ENCODE results near the gene WFDC13. TPM values are rescaled to one million over a fixed set of nuclear protein-coding genes. Genes with fewer than 3 reads are reported as not detected.

WFDC13 gene
- total RNA-seq, 1 experiment from 2014 or later = not detected

DNA sequence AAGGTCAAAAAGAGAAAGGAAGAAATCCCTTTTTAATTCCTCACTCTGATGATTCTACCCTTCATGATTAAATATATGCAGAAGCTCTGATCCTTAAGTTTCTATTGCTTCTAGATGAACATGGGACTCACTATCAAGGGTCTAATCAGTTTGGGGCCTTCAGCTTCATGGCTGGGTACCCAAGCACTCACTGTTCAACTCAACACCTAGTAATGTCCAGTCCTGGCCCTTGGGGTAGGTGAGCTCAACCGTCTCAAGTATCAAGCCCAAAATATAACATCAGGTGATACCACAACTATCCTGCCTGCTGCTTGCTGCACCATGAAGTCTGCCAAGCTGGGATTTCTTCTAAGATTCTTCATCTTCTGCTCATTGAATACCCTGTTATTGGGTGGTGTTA, 20.2 kb downstream of the WFDC13 start, which contains the start of gene SPINT4:
TSS of gene SPINT4 (plus strand) at position 301 of the 400 bp plus-strand sequence. CDS start at position 322, 21 bp downstream.
- Histone ChIP-seq H3K4me1 (ENCODE audit: insufficient read depth, low read length) (no peaks in the 10 kb centered on the region), H4K20me1 (ENCODE audit: low read length) (no peaks in the 10 kb centered on the region), H3K9me2 (replicated peaks; ENCODE audit: low read length) (no peaks in the 10 kb centered on the region), H3K9me3 (ENCODE audit: low read length) (no peaks in the 10 kb centered on the region), H3K9ac (ENCODE audit: low read length) (no peak within 1 kb of the TSS), H2AFZ (ENCODE audit: low read length) (no peak within 1 kb of the TSS), H3K27me3 (ENCODE audit: low read length) (peaks cover 41% of the 10 kb centered on the region), H3K36me3 (ENCODE audit: low read depth, low read length) (no peaks in the 10 kb centered on the region), H3K27ac (ENCODE audit: low read length) (no peak within 1 kb of the TSS), H3F3A (ENCODE audit: low read length, unreplicated experiment) (no peaks in the 10 kb centered on the region), H3K4me3 (ENCODE audit: low read length) (no peak within 1 kb of the TSS), H3K4me2 (ENCODE audit: low read length) (no peak within 1 kb of the TSS), H3K79me2 (ENCODE audit: low read length) (no peaks in the 10 kb centered on the region)
- DNase-seq (no peak), ATAC-seq (no peak)
- intact Hi-C loops (cut with micrococcal nuclease) = no loop called here
- ChIA-PET POLR2A (ENCODE audit: unreplicated experiment) (no interaction called here), CTCF (no interaction called here)
- no TSS peak for BruUV-seq (replicated peaks)
- no peak for TF ChIP-seq CTCF (conservative IDR thresholded peaks at IDR 0.05; ENCODE audit: low read depth, low read length)
- no peak for TF ChIP-seq EZH2 (IDR thresholded peaks at IDR 0.05; ENCODE audit: low read length, unreplicated experiment)
- no peak for TF ChIP-seq EZH2phosphoT487 (IDR thresholded peaks at IDR 0.05; ENCODE audit: borderline replicate concordance, low read length)

DNA sequence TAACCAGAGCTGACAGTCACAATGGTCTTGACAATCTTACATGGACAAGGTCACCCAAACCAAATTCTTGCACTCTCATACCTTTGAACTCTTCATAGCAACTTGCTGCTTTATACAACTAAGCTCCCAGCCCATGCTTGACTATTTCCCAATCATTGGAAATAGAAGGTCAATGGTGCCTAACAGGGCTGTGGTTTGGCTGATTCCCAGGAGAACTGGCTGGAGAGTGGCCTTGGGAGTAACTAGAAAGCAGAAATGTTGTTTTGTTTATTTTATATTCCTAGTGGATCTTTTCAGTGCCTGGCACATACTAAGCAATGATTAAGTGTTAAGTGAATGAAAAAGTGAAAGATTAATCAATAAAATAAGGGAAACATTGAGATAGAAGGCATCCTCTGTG, 23.3 kb downstream of the WFDC13 start:
- H3K36me3 ChIP-seq (ENCODE audit: low read depth, low read length) = no peaks in the 10 kb centered on the region
- H3K9me3 ChIP-seq (ENCODE audit: low read length) = no peaks in the 10 kb centered on the region
- H3K27ac ChIP-seq (ENCODE audit: low read length) = no peak overlapping the region
- intact Hi-C loops (cut with micrococcal nuclease) = no loop called here
- no peak for DNase-seq
- no peaks in the 10 kb centered on the region for H3K4me1 ChIP-seq (ENCODE audit: insufficient read depth, low read length)
- H3K4me3 ChIP-seq (ENCODE audit: low read length) = no peak overlapping the region
- H3F3A ChIP-seq (ENCODE audit: low read length, unreplicated experiment) = no peaks in the 10 kb centered on the region
- no peak overlapping the region for H2AFZ ChIP-seq (ENCODE audit: low read length)
- no peaks in the 10 kb centered on the region for H4K20me1 ChIP-seq (ENCODE audit: low read length)
- H3K9me2 ChIP-seq (replicated peaks; ENCODE audit: low read length) = no peaks in the 10 kb centered on the region
- TF ChIP-seq CTCF (conservative IDR thresholded peaks at IDR 0.05; ENCODE audit: low read depth, low read length) (no peak), EZH2phosphoT487 (IDR thresholded peaks at IDR 0.05; ENCODE audit: borderline replicate concordance, low read length) (no peak), EZH2 (IDR thresholded peaks at IDR 0.05; ENCODE audit: low read length, unreplicated experiment) (no peak)
- no peaks in the 10 kb centered on the region for H3K79me2 ChIP-seq (ENCODE audit: low read length)
- no TSS peak for BruUV-seq (replicated peaks)
- ChIA-PET POLR2A (ENCODE audit: unreplicated experiment) (no interaction called here), CTCF (no interaction called here)
- peaks cover 48% of the 10 kb centered on the region for H3K27me3 ChIP-seq (ENCODE audit: low read length)
- no peak overlapping the region for H3K4me2 ChIP-seq (ENCODE audit: low read length)
- H3K9ac ChIP-seq (ENCODE audit: low read length) = no peak overlapping the region
- no peak for ATAC-seq

- ATAC-seq = no peak
- Histone ChIP-seq H2AFZ (ENCODE audit: low read length) (no peak overlapping the region), H3K9me2 (replicated peaks; ENCODE audit: low read length) (no peaks in the 10 kb centered on the region), H3K9ac (ENCODE audit: low read length) (no peak overlapping the region), H3K4me3 (ENCODE audit: low read length) (no peak overlapping the region), H3K4me2 (ENCODE audit: low read length) (no peak overlapping the region), H3K9me3 (ENCODE audit: low read length) (peaks cover 5% of the 10 kb centered on the region; the same call in 1 of the 2 replicates), H3K4me1 (ENCODE audit: insufficient read depth, low read length) (no peaks in the 10 kb centered on the region), H3K79me2 (ENCODE audit: low read length) (no peaks in the 10 kb centered on the region), H4K20me1 (ENCODE audit: low read length) (no peaks in the 10 kb centered on the region), H3K27me3 (ENCODE audit: low read length) (peaks cover 47% of the 10 kb centered on the region), H3K36me3 (ENCODE audit: low read depth, low read length) (no peaks in the 10 kb centered on the region), H3K27ac (ENCODE audit: low read length) (no peak overlapping the region), H3F3A (ENCODE audit: low read length, unreplicated experiment) (no peaks in the 10 kb centered on the region)
- DNase-seq = no peak
- BruUV-seq (replicated peaks) = no TSS peak
- intact Hi-C loops (cut with micrococcal nuclease) = no loop called here
- CTCF ChIA-PET = no interaction called here
- POLR2A ChIA-PET (ENCODE audit: unreplicated experiment) = no interaction called here
- TF ChIP-seq EZH2 (IDR thresholded peaks at IDR 0.05; ENCODE audit: low read length, unreplicated experiment) = no peak
- TF ChIP-seq CTCF (conservative IDR thresholded peaks at IDR 0.05; ENCODE audit: low read depth, low read length) = no peak
- no peak for TF ChIP-seq EZH2phosphoT487 (IDR thresholded peaks at IDR 0.05; ENCODE audit: borderline replicate concordance, low read length)
These were observed 25.2 kb downstream of the WFDC13 start for GRCh38 chr20:45727044-45727443.
